SIG-M5 treated with dmso at 0.1 percent for 504 hours (cell line): ENCODE results near the gene GAMT.

ENCODE experiments used
- DNase-seq: peaks from one replicate; lab custom pipeline; 2025; ENCODE audit not compliant: unreplicated experiment; lab: John Stamatoyannopoulos, UW

Gene GAMT

DNA sequence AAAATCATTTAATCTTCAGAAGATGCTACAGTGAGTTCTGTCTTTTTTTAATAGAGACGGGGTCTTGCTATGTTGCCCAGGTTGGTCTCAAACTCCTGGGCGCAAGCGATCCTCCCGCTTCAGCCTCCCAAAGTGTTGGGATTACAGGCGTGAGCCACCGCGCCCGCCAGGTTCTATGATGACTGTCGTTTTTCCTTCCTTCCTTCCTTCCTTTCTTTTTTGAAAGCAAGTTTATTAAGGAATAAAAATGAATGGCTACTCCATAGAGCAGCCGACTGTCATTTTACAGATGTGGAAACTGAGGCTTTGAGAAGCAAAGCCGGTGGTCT is 511 bp upstream of the GAMT start:
- DNase-seq, result no peak

DNA sequence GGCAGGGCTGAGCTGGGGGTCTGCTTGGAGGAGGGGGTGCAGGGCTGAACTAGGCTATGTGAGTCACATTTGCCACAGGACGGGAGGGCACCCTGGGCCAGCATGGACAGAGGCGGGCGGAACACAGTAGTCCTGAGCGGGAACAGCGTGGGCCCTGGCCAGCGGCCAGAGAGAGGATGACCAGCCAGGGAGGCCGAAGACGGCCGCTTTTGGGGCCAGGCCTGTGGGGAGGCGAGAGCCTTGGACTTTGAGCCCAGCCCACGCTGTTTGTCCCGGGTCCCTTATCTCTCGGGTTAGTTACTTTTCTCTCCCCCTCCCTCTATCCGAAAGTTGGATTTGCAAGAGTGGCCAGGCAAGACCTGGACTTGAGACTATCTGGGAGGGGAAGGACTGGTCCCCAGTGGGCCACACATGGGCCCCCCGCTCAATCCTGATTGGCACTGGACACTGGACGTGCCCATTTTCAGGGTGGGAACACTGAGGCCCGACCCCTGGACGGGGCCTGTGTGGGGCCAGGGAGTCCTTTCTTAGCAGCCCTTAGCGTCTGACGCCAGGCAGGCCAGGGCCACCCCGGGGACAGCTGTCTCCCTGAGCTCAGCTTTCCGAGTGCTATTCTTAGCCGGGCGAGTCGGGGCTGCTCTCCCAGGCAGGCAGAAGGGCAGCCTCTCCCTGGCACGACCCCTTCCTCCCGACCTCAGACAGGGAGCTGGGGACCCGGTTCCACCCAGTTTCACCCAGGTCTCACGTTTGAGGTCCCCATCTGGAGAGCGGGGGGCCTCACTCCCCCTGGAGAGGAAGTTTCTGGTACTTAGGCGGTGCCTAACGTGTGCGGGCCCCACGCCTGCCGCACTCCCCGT is 833 bp downstream of the GAMT start:
- no peak for DNase-seq

GRCh38 chr19:1399745-1400144 is 1.6 kb downstream of the GAMT start:
- DNase-seq, result no peak

- no peak for DNase-seq
Measured at GRCh38 chr19:1399079-1399478, 2.3 kb downstream of the GAMT start.

DNA sequence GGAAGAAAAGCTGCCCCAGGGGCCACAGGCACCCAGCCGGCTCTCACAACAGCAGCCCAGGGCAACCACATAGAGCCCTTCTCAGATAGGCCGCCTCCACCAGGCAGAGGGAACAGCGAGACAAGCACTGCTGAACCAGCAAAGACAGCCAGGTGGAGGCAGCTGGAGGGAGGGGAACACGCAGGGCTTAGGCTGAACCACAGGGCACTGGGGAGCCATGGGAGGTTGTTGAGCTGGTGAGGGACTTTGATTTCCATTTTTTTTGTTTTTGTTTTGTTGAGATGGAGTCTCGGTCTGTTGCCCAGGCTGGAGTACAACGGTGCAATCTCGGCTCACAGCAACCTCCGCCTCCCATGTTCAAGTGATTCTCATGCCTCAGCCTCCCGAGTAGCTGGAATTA is 3.5 kb downstream of the GAMT start:
- DNase-seq, result no peak

DNA sequence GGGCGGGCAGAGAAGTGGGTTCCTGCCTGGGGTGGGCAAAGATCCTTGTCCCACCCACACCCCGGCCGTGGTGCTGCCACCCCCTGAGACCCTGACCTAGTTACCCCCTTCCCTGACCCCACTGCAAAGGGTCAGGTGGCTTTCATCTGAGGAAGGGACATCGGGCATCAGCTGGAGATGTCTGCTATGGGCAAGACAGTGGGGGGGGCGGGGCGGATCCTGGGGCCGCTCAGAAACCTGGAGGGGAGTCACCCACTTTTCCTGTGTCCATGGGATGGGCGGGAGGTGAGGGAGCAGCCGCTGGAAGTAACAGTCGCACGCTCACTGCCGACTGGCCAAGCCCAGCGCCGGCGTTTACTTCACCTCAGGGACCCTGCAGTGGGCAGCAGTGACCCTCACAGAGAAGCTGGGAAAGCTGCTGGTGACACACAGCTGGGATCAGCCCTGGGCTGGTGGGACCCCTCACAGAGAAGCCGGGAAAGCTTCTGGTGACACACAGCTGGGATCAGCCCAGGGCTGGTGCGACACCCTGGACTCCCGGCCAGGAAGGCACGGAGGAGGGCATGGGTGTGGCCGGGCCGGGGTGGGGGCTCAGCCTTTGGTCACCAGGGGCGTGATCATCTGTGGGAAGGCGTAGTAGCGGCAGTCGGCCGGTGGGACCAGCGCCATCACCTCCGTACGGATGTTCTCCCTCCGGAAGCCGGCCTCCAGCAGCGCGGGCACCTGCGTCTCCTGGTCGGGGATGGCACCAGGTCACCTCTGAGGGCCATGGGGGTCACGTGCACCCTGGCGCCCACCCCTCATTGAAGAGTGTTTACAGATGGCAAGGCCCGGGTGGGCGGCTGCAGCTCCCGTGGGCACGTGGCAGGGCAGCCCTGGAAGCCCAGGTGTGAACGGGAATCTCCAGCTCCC is 4.3 kb downstream of the GAMT start:
- DNase-seq, result no peak

DNA sequence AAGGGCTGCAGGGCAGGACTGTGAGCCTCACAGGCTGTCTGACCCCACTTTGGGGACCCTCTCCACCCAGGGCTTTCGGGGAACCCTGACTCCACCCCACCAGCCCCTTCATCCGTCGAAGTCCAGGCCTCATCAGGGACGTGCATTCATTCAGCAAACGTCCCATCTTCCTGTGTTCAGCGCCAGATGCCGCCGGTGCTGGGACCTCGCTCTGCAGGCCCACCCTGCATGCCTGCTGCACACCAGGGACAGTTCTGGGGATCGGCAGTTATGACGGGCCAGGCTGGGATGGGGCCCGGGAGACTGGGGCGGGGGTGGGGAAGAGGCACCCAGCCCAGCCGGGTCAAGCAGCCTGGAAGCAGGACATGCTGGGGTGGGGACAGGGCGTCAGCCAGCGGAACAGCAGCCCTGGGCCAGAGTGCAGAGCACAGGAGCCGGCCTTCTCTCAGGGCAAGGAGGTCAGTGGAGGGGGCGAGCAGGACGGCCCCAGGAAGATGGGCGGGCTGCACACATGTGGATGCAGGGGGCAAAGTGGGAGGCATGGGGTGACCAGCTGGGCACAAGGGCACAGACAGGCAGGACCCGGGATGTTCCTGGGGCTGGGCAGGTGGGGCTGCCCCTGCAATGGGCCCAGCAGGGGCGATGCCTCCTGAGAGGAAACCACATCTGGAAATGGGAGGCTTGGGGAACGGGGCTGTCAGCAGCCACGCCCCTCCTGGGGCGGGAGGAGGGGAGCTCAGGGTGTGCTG is 5.1 kb downstream of the GAMT start:
- no peak for DNase-seq

GRCh38 chr19:1395194-1396018 is 5.9 kb downstream of the GAMT start:
- DNase-seq, result no peak

GRCh38 chr19:1394252-1395193 is 6.8 kb downstream of the GAMT start:
- no peak for DNase-seq

- no peak for DNase-seq
Measured at GRCh38 chr19:1393841-1394240, 7.5 kb downstream of the GAMT start.

DNA sequence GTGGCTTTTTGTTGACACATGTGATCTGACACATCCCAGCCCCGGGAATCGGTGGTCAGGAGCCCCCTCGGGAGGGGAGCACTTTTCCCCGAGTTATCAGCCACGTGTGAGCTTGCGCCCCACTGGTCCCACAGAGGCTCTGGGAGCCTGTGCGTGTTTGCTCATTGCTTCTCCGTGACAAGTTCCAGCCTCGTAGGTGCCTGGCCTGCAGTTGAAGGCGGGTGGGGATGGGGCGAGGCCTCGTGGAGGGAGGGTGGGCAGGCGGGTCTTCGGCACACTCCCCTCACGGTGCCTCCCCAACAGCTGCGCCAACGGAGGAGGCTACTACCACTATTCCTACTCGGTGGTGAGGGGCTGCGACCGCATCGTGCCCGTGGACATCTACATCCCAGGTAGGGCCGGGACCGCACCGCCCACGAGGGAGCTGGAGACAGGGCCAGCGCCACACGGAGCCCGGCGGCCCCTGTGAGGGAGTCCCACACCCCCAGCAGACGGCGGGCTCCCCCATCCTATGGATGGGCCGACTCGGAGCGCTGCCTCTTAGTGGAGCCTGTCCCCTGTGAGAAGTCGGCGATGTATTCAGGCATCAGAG is 8.3 kb downstream of the GAMT start:
- DNase-seq, result no peak

- DNase-seq, result no peak
Measured at GRCh38 chr19:1392407-1392806, 8.9 kb downstream of the GAMT start.

DNA sequence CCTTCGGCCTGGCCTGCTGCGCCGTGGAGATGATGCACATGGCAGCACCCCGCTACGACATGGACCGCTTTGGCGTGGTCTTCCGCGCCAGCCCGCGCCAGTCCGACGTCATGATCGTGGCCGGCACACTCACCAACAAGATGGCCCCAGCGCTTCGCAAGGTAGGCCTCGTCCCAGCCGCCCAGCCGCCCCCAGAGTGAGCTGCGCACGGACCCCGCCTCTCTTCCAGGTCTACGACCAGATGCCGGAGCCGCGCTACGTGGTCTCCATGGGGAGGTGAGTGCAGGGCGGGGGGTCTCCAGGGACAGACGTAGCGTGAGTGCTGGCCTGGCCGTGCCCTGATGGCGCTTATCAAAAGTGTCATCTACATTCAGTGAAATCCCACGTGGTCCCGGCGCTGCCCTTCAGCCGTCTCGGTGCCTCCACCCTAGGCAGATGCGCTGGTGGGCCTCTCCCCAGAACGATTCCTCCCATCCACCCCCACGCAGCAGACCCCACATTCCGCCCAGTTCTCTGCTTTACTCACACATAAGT is 10.4 kb downstream of the GAMT start:
- DNase-seq, result no peak

DNA sequence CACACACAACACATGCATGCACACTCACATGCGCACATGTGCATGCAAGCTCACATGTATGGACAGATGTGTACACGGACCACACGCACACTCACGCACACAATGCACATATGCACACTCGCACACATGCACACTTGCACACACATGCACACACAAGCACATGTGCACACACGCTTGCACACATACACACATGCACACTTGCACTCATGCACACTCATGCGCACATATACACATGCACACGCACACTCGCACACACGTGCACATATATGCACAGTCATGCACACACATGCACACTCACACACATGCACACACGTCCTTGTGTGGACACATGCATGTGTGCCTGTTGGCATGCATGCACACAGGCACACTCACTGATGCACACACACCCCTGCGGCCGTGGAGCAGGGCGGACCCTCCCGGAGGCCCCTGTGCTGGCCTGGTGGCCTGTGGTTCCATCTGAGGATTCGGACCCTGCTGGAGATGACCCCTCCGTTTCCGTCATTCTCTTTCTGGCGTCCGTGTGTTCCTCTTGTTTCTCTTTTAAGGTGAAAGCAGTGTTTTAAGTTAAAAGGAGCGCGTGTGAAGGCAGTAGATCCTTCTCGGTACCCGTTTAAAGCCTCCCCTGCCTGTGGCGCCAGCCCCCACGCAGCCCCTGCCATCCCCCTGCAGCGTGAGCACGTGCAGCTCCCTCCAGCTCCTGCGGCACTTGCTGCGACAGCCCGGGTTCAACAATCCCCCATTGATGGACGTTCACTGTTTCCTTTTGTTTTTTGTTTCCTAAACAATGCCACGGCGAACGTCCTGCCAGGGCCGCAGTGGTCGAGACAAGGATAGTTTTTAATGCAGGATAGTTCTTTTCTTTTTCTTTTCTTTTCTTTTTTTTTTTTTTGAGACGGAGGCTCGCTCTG is 12.1 kb downstream of the GAMT start:
- no peak for DNase-seq

DNA sequence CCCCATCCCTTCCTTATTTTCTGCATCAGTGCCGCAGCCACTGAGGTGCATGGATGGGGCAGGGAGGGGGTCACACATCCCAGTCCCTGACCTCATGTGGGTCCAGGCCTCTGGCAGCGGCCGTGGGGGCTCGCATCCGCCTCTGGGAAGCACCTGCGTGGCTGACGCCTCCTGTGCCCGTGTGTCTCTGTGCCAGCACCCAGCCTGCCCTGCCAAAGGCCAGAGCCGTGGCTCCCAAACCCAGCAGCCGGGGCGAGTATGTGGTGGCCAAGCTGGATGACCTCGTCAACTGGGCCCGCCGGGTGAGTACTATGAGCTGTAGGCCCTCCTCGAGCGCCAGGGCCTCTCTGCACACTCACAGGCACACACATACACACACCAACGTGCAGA is 12.7 kb downstream of the GAMT start:
- no peak for DNase-seq

DNA sequence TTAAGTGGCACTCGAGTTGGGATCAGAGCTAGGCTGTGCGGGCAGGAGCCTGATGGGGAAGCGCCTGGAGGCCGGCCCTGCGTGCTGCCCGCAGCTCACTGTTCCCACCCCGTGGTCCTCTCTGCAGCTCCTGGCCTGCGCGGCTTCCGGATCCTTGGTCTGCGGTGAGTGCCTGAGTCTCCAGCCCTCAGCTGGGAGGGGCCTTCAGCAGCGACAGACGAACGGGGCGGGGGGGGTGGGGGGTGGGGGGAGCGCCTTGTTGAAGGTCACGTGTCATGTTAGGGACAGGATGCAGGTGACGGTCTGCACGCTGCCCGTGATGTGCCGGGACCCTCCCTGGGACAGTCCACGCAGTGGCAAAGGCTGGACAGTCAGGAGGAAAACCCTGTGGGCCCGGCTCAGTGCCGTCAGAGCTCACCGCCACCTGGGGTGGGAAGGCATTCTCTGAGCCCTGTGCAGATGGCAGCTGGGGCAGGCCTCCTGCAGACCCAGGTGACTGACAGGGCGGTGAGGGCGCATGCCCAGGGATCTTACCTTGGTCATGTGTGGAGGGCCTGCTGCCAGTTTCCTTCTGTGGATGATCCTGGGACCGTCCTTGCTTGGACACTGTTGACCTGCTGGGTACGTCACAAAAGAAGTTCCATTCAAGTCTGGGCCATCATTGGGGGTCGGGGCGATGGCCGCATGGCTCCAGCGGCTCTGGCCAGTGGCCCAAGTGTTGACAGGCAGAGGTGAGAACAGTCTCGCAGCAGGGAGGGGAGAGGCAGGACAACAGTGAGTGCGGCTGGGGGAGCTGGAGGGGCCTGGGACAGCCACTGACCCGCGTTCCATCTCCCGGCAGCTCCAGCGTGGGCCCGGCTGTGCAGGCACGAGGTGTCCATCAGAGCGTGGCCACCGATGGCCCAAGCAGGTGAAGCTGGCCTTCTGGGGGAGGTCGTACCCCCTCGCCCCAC is 13.4 kb downstream of the GAMT start:
- no peak for DNase-seq
